HG03460 (cell line): ENCODE data around the gene ZFP2.

Experiments
- ATAC-seq: cut with Tn5 transposase; IDR thresholded peaks from one replicate; pipeline ENCODE4 v1.9.1; 2021; ENCODE audit not compliant: unreplicated experiment

Gene ZFP2

GRCh38 chr5:178965465-178966055 lies 69.8 kb downstream of the ZFP2 start:
- ATAC-seq = no peak

GRCh38 chr5:178981381-178981780 lies 85.7 kb downstream of the ZFP2 start:
- ATAC-seq = no peak
